MG63 (cell line): ENCODE measurements around the gene EDARADD. TPM values are rescaled to one million over a fixed set of nuclear protein-coding genes. Genes with fewer than 3 reads are reported as not detected.

Experiments used
- DNase-seq: peaks from one replicate; pipeline ENCODE4 v3.0.0-alpha.2; 2020
- H3K27me3 ChIP-seq: fragments of 250-450 bp; sonication (Bioruptor Pico); 2 replicates; pipeline ENCODE4 v1.5.1; 2020; ENCODE audit warnings: mild to moderate bottlenecking, moderate library complexity
- H3K36me3 ChIP-seq: fragments of 250-450 bp; sonication (Bioruptor Pico); 2 replicates; pipeline ENCODE4 v1.5.1; 2020; ENCODE audit warnings: mild to moderate bottlenecking, moderate library complexity
- H3K4me3 ChIP-seq: fragments of 250-450 bp; sonication (Bioruptor Pico); 2 replicates; pipeline ENCODE4 v1.5.1; 2020; ENCODE audit warnings: mild to moderate bottlenecking, moderate library complexity
- H3K9me3 ChIP-seq: fragments of 250-450 bp; sonication (Bioruptor Pico); 2 replicates; pipeline ENCODE4 v1.5.1; 2020; ENCODE audit warnings: mild to moderate bottlenecking, moderate library complexity
- total RNA-seq: library from RNA; depleted of rRNA; stranded (reverse); fragments of >200 nt; shearing (Covaris generic); gene quantifications from 2 replicates; pipeline ENCODE4 v1.2.3, GENCODE V29; 2014; ENCODE audit warnings: low replicate concordance

Gene EDARADD
- total RNA-seq, 1 experiment from 2014 or later = not detected

- Histone ChIP-seq H3K4me3 (no peak overlapping the region), H3K27me3 (no peaks in the 10 kb centered on the region), H3K36me3 (no peaks in the 10 kb centered on the region), H3K9me3 (no peaks in the 10 kb centered on the region)
- DNase-seq = no peak
Observed at GRCh38 chr1:236511735-236512418, 117.8 kb downstream of the EDARADD start.

GRCh38 chr1:236514703-236515442, 120.8 kb downstream of the EDARADD start:
- H3K36me3 ChIP-seq = no peaks in the 10 kb centered on the region

GRCh38 chr1:236515443-236515958, 121.4 kb downstream of the EDARADD start:
- H3K9me3 ChIP-seq = no peaks in the 10 kb centered on the region
- no peaks in the 10 kb centered on the region for H3K27me3 ChIP-seq
- no peak for DNase-seq
- no peaks in the 10 kb centered on the region for H3K36me3 ChIP-seq
- no peak overlapping the region for H3K4me3 ChIP-seq

More at GRCh38 chr1:236514703-236515442, 120.8 kb downstream of the EDARADD start:
- H3K4me3 ChIP-seq = no peak overlapping the region
- H3K9me3 ChIP-seq = no peaks in the 10 kb centered on the region
- no peak for DNase-seq
- no peaks in the 10 kb centered on the region for H3K27me3 ChIP-seq

DNA sequence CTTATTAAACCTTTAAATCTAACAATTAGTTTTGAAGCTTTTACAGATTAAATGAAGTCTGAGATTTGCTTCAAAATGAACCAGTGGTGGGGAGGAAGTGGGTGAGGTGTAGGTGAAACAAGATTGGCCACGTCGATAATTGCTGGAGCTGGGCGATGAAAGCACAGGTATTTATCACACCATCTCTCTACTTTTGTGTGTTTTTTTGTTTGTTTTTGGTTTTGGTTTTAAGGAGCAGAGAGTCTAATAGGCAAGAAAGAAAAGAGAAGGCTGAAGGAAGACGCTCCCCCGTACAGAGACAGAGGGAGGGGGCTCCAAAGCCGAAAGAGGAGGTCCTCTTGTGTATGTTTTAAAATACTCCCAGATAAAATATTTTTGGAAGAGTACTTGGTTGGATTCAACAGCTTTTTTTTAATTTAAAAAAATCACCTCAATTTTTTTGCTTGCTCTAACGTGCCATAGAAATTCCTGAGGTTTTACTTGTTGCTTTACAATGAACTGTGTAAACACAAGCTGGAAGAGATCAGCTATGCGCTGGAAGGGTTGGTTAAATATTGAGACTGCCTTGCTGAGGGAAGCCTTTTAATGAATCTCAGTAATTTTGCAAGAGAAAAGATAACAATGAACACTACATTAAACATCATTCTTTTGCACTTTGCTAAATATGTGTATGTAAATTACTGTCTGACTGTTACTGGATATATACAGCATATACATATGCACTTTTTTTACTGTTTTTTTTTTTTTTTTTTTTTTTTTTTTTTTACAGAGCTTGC, 123.0 kb downstream of the EDARADD start:
- H3K27me3 ChIP-seq = no peaks in the 10 kb centered on the region
- no peak overlapping the region for H3K4me3 ChIP-seq
- H3K36me3 ChIP-seq = no peaks in the 10 kb centered on the region
- no peak for DNase-seq
- H3K9me3 ChIP-seq = no peaks in the 10 kb centered on the region

- Histone ChIP-seq H3K36me3 (no peaks in the 10 kb centered on the region), H3K9me3 (no peaks in the 10 kb centered on the region), H3K27me3 (no peaks in the 10 kb centered on the region), H3K4me3 (no peak overlapping the region)
- no peak for DNase-seq
Observed at GRCh38 chr1:236518322-236518721, 124.2 kb downstream of the EDARADD start.

GRCh38 chr1:236520445-236521005, 126.4 kb downstream of the EDARADD start:
- Histone ChIP-seq H3K36me3 (no peaks in the 10 kb centered on the region), H3K4me3 (no peak overlapping the region), H3K9me3 (no peaks in the 10 kb centered on the region), H3K27me3 (no peaks in the 10 kb centered on the region)
- DNase-seq = no peak

GRCh38 chr1:236522937-236523703, 129.0 kb downstream of the EDARADD start:
- H3K27me3 ChIP-seq = no peaks in the 10 kb centered on the region
- DNase-seq = no peak
- H3K4me3 ChIP-seq = peak overlapping the region; percentile 93
- H3K9me3 ChIP-seq = no peaks in the 10 kb centered on the region
- H3K36me3 ChIP-seq = peaks cover 12% of the 10 kb centered on the region

DNA sequence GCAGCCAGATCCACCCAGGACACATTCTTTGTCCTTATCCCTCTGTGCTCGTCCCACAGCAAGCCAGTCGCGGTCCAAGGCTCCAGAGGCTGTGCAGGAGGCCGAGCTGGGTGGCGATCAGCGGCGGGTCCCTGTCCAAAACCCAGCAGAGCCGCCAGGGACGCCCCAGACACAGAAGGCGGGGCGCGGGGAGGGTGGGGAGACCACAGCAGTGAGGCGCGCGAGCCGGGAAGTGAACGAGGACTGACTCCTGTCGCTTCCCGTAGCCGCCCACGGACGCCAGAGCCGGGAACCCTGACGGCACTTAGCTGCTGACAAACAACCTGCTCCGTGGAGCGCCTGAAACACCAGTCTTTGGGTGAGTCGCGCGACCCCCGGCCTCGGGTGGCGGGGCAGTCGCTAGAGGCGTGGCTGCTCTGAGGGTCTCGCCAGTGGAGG, 129.6 kb downstream of the EDARADD start, which contains the start of gene LGALS8:
Gene LGALS8, plus strand, starts transcription at position 279 of the 438 bp plus-strand sequence. CDS start 2,089 bp downstream, outside the sequence.
- peak; percentile 95 for DNase-seq
- Histone ChIP-seq H3K4me3 (peak within 1 kb of the TSS; percentile 93), H3K9me3 (no peaks in the 10 kb centered on the region), H3K36me3 (peaks cover 12% of the 10 kb centered on the region), H3K27me3 (no peaks in the 10 kb centered on the region)

- Histone ChIP-seq H3K36me3 (peaks cover 12% of the 10 kb centered on the region), H3K27me3 (no peaks in the 10 kb centered on the region), H3K9me3 (no peaks in the 10 kb centered on the region), H3K4me3 (peak overlapping the region; percentile 93)
- DNase-seq = peak; percentile 57
Observed at GRCh38 chr1:236524142-236524894, 130.2 kb downstream of the EDARADD start.

GRCh38 chr1:236524895-236525184, 130.8 kb downstream of the EDARADD start:
- H3K9me3 ChIP-seq = no peaks in the 10 kb centered on the region
- DNase-seq = no peak
- peak overlapping the region; percentile 93 for H3K4me3 ChIP-seq
- peaks cover 12% of the 10 kb centered on the region for H3K36me3 ChIP-seq
- no peaks in the 10 kb centered on the region for H3K27me3 ChIP-seq

DNA sequence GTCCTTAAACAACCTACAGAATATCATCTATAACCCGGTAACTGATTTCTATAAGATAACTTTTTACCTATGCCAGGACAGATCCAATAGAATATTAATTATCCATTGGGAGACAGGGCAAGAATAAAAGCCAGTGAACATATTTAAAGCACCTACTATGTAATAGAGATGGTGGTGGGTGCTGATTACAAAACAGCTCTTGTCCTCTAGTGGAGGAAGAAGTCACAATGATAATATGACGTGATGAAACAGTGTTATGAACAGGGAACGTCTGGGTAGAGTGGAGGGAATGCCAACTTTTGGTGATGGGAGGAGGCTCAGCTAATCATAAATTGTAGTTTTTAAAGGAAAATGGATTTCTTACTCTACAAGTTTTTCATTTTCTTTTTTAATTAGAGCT, 132.0 kb downstream of the EDARADD start:
- no peak overlapping the region for H3K4me3 ChIP-seq
- DNase-seq = no peak
- no peaks in the 10 kb centered on the region for H3K9me3 ChIP-seq

GRCh38 chr1:236530286-236530685, 136.2 kb downstream of the EDARADD start:
- H3K36me3 ChIP-seq = peaks cover 15% of the 10 kb centered on the region
- DNase-seq = no peak
- H3K9me3 ChIP-seq = no peaks in the 10 kb centered on the region
- no peak overlapping the region for H3K4me3 ChIP-seq
- H3K27me3 ChIP-seq = no peaks in the 10 kb centered on the region

More for the DNA sequence above, 132.0 kb downstream of the EDARADD start:
- H3K27me3 ChIP-seq = no peaks in the 10 kb centered on the region
- H3K36me3 ChIP-seq = peaks cover 12% of the 10 kb centered on the region

GRCh38 chr1:236530959-236531358, 136.9 kb downstream of the EDARADD start:
- Histone ChIP-seq H3K27me3 (no peaks in the 10 kb centered on the region), H3K9me3 (no peaks in the 10 kb centered on the region), H3K36me3 (peaks cover 13% of the 10 kb centered on the region), H3K4me3 (no peak overlapping the region)
- DNase-seq = no peak

GRCh38 chr1:236532850-236533249, 138.8 kb downstream of the EDARADD start:
- Histone ChIP-seq H3K27me3 (no peaks in the 10 kb centered on the region), H3K9me3 (no peaks in the 10 kb centered on the region), H3K4me3 (no peak overlapping the region), H3K36me3 (peaks cover 3% of the 10 kb centered on the region; the same call in 1 of the 2 replicates)
- no peak for DNase-seq

- peaks cover 10% of the 10 kb centered on the region; the same call in 1 of the 2 replicates for H3K36me3 ChIP-seq
- DNase-seq = no peak
- no peak overlapping the region for H3K4me3 ChIP-seq
- no peaks in the 10 kb centered on the region for H3K27me3 ChIP-seq
- no peaks in the 10 kb centered on the region for H3K9me3 ChIP-seq
Observed at GRCh38 chr1:236534151-236534651, 140.1 kb downstream of the EDARADD start.
